ENCODE data around the gene RHOF. TPM values are rescaled to one million over a fixed set of nuclear protein-coding genes. Genes with fewer than 3 reads are reported as not detected.

RHOF gene
- total RNA-seq, 1 experiment from 2014 or later: 29.1 TPM

GRCh38 chr12:121807642-121808347 lies 14.3 kb upstream of the RHOF start:
- Mint-ChIP-seq H3K27me3 (ENCODE audit: low read depth) (no peaks in the 10 kb centered on the region; the same call in 1 of the 2 replicates), H3K4me3 (no peak overlapping the region; a peak in 1 of 5 replicates), H3K36me3 (ENCODE audit: insufficient read depth in 1 of 3, low read depth in 3 of 3) (peaks cover 14 to 42% (median 31%) of the 10 kb centered on the region in 3 experiments), H3K9me3 (no peaks in the 10 kb centered on the region; a peak in 1 of 5 replicates), H3K27ac (no peak overlapping the region; a peak in 1 of 7 replicates), H3K4me1 (peaks cover 26 to 34% of the 10 kb centered on the region in 2 experiments)
- TF ChIP-seq CTCF (conservative IDR thresholded peaks at IDR 0.05): no peak
- no peak overlapping the region for H3T11ph ChIP-seq (ENCODE audit: low read length)
- no peak overlapping the region for H3K18ac ChIP-seq (ENCODE audit: insufficient read length, low read depth, low read length)
- H2BK12ac ChIP-seq (ENCODE audit: insufficient read length, low read depth, low read length): no peak overlapping the region
- no peak overlapping the region for H3K4me2 ChIP-seq (ENCODE audit: insufficient read depth, insufficient read length, low read length)
- H3K9ac ChIP-seq (ENCODE audit: extremely low read depth, insufficient read length, low read length): no peak overlapping the region
- H3K56ac ChIP-seq (ENCODE audit: insufficient read length, low read depth, low read length): no peak overlapping the region
- H3K4me1 ChIP-seq (ENCODE audit: insufficient read depth, low read length): peaks cover 2% of the 10 kb centered on the region; the same call in 1 of the 2 replicates
- no peaks in the 10 kb centered on the region for H3K9me3 ChIP-seq (ENCODE audit: control insufficient read depth, low read depth, low read length)
- no peak overlapping the region for H3K23ac ChIP-seq (ENCODE audit: insufficient read length, low read depth, low read length)
- H3K14ac ChIP-seq (ENCODE audit: insufficient read depth, low read length): no peak overlapping the region
- no peak overlapping the region for H2BK20ac ChIP-seq (ENCODE audit: low read depth, low read length, poor library complexity, severe bottlenecking)
- H4K5ac ChIP-seq (ENCODE audit: insufficient read length, low read depth, low read length): no peak overlapping the region
- no peaks in the 10 kb centered on the region for H3K27me3 ChIP-seq (ENCODE audit: insufficient read depth, low read length)
- no peaks in the 10 kb centered on the region for H4K20me1 ChIP-seq (ENCODE audit: control insufficient read depth, insufficient read depth, insufficient read length)
- H2BK15ac ChIP-seq (ENCODE audit: low read depth, low read length): no peak overlapping the region
- no peak overlapping the region for H4K91ac ChIP-seq (ENCODE audit: insufficient read length, low read depth, low read length)
- no CpG with 5 or more reads among the region's 14 CpGs for WGBS (ENCODE audit: extremely low coverage, insufficient read length, low lambda C conversion rate)
- no peak overlapping the region for H2AK5ac ChIP-seq (ENCODE audit: insufficient read length, low read length)
- peaks cover 12% of the 10 kb centered on the region for H3K23me2 ChIP-seq (ENCODE audit: insufficient read length, low read depth, low read length, poor library complexity, severe bottlenecking)
- no peaks in the 10 kb centered on the region for H3K79me1 ChIP-seq (ENCODE audit: insufficient read depth, low read depth, low read length, poor library complexity, severe bottlenecking)
- no peak overlapping the region for H2BK5ac ChIP-seq (ENCODE audit: insufficient read length, low read length)
- H2AFZ ChIP-seq (ENCODE audit: low read length): no peak overlapping the region
- no peak overlapping the region for H3K4ac ChIP-seq (ENCODE audit: low read depth, low read length)
- H4K8ac ChIP-seq (replicated peaks; ENCODE audit: insufficient read length, low read depth, low read length): no peak overlapping the region
- H3K79me2 ChIP-seq (ENCODE audit: insufficient read depth, low read length): no peaks in the 10 kb centered on the region
- H3K27ac ChIP-seq (ENCODE audit: insufficient read length, low read depth, low read length): no peak overlapping the region
- no peak for DNase-seq
- no peak overlapping the region for H2BK120ac ChIP-seq (ENCODE audit: low read depth, low read length, poor library complexity, severe bottlenecking)
